Ovary (tissue), 3 donors: ENCODE data around the gene SPATA2L.

ENCODE experiments used
- POLR2A ChIP-seq: fragments of 450-650 bp; IDR thresholded peaks from one replicate; pipeline ENCODE4 v1.6.1; 2017; ENCODE audit warnings: antibody characterized with exemption, mild to moderate bottlenecking, moderate library complexity
- TF ChIP-seq, protein P1 (sequence below), 3 donors: fragments of 450-650 bp in 2 of 3; fragments of 200-600 bp in 1 of 3; IDR thresholded peaks; one replicate each; pipeline versions ENCODE4 v1.5.1 to v1.8.0; 2016 to 2022; ENCODE audit warnings: antibody characterized with exemption in 3 of 3, mild to moderate bottlenecking in 1 of 3
- donor health status: DM: no; HTN: no; CAD: no.

DNA sequence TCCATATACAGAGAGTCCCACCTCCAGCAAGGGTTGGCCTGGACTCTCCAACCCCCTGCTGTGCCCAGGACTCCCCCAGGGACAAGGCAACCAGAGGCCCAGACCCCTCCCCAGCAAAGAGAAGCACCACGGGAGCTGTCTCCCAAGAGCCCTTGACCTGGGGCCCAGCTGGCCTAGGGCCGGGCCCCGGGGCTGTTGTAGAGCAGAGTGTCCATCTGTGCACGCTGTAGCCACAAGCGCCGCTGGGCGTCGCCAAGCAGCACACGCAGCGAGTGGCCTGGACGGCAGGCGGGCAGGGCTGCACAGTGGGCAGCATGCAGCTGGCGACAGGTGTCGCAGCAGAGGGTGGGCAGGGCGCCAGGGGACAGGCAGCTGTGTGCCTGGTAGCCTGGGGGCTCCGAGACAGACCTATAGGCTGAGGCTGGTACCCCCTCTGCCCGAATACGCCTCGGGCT lies 4.3 kb downstream of the SPATA2L start:
- TF ChIP-seq, protein P1, sequence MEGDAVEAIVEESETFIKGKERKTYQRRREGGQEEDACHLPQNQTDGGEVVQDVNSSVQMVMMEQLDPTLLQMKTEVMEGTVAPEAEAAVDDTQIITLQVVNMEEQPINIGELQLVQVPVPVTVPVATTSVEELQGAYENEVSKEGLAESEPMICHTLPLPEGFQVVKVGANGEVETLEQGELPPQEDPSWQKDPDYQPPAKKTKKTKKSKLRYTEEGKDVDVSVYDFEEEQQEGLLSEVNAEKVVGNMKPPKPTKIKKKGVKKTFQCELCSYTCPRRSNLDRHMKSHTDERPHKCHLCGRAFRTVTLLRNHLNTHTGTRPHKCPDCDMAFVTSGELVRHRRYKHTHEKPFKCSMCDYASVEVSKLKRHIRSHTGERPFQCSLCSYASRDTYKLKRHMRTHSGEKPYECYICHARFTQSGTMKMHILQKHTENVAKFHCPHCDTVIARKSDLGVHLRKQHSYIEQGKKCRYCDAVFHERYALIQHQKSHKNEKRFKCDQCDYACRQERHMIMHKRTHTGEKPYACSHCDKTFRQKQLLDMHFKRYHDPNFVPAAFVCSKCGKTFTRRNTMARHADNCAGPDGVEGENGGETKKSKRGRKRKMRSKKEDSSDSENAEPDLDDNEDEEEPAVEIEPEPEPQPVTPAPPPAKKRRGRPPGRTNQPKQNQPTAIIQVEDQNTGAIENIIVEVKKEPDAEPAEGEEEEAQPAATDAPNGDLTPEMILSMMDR (IDR thresholded peaks at IDR 0.05) = no peak
- no peak for TF ChIP-seq POLR2A
